Mesothelial cell of epicardium (in vitro differentiated cells): ENCODE measurements around the gene RNF31. TPM values are rescaled to one million over a fixed set of nuclear protein-coding genes. Genes with fewer than 3 reads are reported as not detected.
A peak's percentile ranks its signal among the peaks of the same experiment; 100 is the strongest.

Source experiments
- DNase-seq, 2 experiments: peaks; one replicate each; pipeline ENCODE4 v3.0.0; 2021; ENCODE audit warnings: low spot score in 2 of 2; ENCODE audit not compliant: unreplicated experiment in 2 of 2
- H3K27ac Mint-ChIP-seq: 2 replicates; pipeline ENCODE4 v1.8.0; 2021; ENCODE audit warnings: mixed read lengths
- H3K27me3 Mint-ChIP-seq: 2 replicates; pipeline ENCODE4 v1.8.0; 2021; ENCODE audit warnings: low read depth, mixed read lengths
- H3K36me3 Mint-ChIP-seq: 2 replicates; pipeline ENCODE4 v1.8.0; 2021; ENCODE audit warnings: mixed read lengths
- H3K4me1 Mint-ChIP-seq: 2 replicates; pipeline ENCODE4 v1.8.0; 2021; ENCODE audit warnings: mixed read lengths
- H3K4me3 Mint-ChIP-seq: 2 replicates; pipeline ENCODE4 v1.8.0; 2021; ENCODE audit warnings: mild to moderate bottlenecking, moderate library complexity, mixed read lengths
- H3K9me3 Mint-ChIP-seq: 2 replicates; pipeline ENCODE4 v1.8.0; 2021; ENCODE audit warnings: mixed read lengths
- total RNA-seq: library from RNA; stranded (reverse); gene quantifications from 3 replicates; pipeline ENCODE4 v1.2.1, GENCODE V29; 2021
- TF ChIP-seq, protein P1 (sequence below): fragments of 200-600 bp; sonication (generic); IDR thresholded peaks from one replicate; pipeline ENCODE4 v1.5.0; 2021; ENCODE audit warnings: antibody characterized with exemption; ENCODE audit not compliant: unreplicated experiment

The RNF31 gene
- total RNA-seq, result 90.5 to 96.0 TPM (median 90.5 TPM) in 3 replicates

DNA sequence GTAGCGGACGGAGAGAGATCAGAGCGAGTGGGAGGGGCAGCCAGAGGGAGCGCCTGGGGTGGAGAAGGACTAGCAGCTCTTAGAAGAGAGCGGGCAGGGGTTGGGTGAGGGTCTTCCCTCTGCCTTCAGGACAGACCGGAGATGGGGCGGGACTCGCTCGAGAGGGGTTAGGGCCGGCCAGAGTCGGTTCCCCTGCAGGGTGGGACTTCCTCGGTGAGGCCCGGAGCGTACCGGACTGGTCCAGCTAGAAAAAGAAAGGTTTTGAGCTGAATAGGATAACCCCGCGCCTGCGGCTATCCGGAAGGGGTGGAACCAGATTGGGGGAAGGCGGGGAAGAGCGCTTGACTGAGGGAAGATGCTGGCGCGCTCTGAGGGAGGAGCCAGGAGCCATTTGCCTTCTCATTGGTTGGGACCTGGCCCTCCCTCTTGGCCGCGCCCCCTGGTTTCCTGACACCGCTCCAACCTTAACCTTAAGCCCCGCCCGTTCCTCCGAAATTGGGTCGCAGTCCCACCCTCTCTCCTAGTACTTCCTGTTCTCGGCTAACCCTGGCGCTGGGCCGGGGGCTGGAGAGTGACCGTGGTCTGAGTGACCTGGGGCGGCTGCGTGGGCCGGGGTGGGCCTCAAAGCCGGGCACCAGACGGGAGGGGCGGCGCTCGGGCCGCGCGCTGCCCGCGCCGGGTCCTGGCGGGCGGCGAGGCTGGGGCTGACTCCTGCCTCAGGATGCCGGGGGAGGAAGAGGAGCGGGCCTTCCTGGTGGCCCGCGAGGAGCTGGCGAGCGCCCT lies at the start of gene RNF31:
RNF31 (plus strand) TSS at position 521 of the 783 bp plus-strand sequence; CDS start at position 722, 201 bp downstream.
- TF ChIP-seq, protein P1, sequence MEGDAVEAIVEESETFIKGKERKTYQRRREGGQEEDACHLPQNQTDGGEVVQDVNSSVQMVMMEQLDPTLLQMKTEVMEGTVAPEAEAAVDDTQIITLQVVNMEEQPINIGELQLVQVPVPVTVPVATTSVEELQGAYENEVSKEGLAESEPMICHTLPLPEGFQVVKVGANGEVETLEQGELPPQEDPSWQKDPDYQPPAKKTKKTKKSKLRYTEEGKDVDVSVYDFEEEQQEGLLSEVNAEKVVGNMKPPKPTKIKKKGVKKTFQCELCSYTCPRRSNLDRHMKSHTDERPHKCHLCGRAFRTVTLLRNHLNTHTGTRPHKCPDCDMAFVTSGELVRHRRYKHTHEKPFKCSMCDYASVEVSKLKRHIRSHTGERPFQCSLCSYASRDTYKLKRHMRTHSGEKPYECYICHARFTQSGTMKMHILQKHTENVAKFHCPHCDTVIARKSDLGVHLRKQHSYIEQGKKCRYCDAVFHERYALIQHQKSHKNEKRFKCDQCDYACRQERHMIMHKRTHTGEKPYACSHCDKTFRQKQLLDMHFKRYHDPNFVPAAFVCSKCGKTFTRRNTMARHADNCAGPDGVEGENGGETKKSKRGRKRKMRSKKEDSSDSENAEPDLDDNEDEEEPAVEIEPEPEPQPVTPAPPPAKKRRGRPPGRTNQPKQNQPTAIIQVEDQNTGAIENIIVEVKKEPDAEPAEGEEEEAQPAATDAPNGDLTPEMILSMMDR, result no peak
- Mint-ChIP-seq H3K9me3 (no peaks in the 10 kb centered on the region), H3K36me3 (peaks cover 19% of the 10 kb centered on the region), H3K27me3 (no peaks in the 10 kb centered on the region), H3K27ac (peak within 1 kb of the TSS; percentile 99), H3K4me3 (peak within 1 kb of the TSS; percentile 99), H3K4me1 (peaks cover 36% of the 10 kb centered on the region)
- peak; percentile 93 to 94 for DNase-seq

DNA sequence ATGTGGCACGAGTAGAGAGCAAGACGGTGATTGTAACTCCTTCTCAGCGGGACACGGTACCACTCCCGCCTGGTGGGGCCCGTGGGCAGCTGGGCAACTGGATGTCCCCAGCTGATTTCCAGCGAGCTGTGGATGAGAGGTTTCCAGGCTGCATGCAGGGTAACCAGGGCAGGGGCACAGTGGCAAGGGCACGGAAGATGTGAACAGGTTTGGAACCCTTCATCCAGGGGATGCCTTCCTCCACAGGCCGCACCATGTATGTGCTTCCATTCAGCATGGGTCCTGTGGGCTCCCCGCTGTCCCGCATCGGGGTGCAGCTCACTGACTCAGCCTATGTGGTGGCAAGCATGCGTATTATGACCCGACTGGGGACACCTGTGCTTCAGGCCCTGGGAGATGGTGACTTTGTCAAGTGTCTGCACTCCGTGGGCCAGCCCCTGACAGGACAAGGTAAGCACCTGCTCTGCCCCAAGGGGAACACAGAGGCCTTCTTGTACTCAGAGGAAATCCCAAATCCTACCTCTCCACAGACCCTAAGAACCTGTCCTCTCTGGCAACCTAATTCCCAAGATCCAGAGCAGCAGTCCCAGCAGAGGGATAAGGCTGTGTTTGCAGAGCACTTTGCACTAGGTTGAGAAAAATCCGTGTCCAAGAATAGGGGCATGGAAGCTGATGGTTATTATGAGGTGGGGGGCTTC lies 48.9 kb upstream of the RNF31 start:
- H3K4me1 Mint-ChIP-seq, result peaks cover 17% of the 10 kb centered on the region
- no peak overlapping the region for H3K27ac Mint-ChIP-seq
- H3K36me3 Mint-ChIP-seq, result peaks cover 9% of the 10 kb centered on the region
- no peak overlapping the region for H3K4me3 Mint-ChIP-seq
- TF ChIP-seq, protein P1, result no peak
- no peaks in the 10 kb centered on the region for H3K9me3 Mint-ChIP-seq
- no peak for DNase-seq
- no peaks in the 10 kb centered on the region for H3K27me3 Mint-ChIP-seq

DNA sequence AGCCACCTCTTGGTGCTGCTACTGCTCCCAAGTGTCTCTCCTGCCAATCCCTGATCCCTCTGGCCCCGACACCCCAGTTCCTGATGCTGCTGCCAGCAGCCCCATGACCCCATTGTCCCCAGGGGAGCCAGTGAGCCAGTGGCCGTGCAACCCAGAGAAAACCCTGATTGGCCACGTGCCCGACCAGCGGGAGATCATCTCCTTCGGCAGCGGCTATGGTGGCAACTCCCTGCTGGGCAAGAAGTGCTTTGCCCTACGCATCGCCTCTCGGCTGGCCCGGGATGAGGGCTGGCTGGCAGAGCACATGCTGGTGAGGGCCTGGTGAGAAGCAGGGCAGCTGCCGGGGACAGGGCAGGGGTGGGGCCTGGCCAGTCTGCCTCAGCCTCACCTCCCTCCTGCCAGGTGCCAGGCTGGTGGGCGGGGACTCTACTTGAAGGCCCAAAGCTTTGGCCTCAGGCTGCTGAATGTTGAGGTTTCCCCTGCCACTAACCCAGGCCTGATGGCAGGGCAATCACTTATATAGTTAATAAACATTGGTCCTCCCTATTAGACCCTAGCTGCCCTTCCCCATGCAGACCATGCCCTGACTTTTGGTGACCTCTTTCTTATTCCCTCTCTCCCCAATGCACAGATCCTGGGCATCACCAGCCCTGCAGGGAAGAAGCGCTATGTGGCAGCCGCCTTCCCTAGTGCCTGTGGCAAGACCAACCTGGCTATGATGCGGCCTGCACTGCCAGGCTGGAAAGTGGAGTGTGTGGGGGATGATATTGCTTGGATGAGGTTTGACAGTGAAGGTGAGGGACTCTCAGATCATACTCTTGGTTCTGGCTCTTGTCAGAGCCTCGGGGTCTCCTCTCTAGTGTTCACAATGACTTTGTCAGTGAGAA lies 48.1 kb upstream of the RNF31 start:
- TF ChIP-seq, protein P1, result no peak
- Mint-ChIP-seq H3K27me3 (no peaks in the 10 kb centered on the region), H3K27ac (no peak overlapping the region), H3K36me3 (peaks cover 16% of the 10 kb centered on the region), H3K9me3 (no peaks in the 10 kb centered on the region), H3K4me1 (peaks cover 13% of the 10 kb centered on the region), H3K4me3 (no peak overlapping the region)
- DNase-seq, result no peak

DNA sequence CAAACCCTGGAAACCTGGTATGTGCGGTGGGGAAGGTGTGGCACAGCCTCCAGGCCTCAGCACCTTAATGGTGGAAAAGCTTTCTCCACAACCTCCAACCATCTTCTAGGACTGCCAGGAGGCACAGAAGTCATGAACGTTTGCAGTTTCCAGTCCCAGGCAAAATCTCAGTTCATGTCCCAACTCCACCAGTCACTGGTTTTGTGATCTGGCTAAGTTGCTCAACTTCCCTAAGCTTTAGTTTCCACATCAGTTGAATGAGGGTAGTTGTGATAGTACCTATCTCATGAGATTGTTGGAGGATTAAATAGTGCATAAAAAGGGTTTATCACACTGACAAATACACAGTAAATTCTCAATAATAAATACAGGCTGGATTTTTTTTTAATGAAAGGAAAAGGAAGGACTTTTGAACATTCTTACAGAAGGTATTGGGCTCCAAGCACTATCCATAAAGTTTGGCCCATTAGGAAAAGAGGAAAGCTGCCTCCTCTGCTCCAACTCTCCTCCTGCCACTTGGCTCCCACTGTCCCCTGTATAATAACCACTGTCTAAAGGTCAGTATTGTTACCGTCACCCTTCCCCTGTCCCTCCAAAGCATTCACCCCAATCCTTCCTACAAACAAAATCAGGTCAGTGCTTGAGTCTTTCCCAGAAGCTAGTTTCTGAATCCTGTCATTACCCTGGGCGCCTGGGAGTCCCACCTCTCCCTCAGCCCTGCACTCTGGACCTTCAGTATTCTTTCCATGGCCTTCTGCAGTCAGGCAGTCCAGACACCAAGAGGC lies 46.9 kb upstream of the RNF31 start:
- H3K27ac Mint-ChIP-seq, result no peak overlapping the region
- H3K36me3 Mint-ChIP-seq, result peaks cover 19% of the 10 kb centered on the region
- no peak overlapping the region for H3K4me3 Mint-ChIP-seq
- no peak for DNase-seq
- peaks cover 8% of the 10 kb centered on the region for H3K9me3 Mint-ChIP-seq
- H3K4me1 Mint-ChIP-seq, result peaks cover 5% of the 10 kb centered on the region
- no peaks in the 10 kb centered on the region for H3K27me3 Mint-ChIP-seq
- TF ChIP-seq, protein P1, result no peak
